A549 (cell line): ENCODE results near the gene DELE1.

Source experiments
- BHLHE40 ChIP-seq: IDR thresholded peaks from 2 replicates; pipeline ENCODE4 v1.6.1; 2012; ENCODE audit warnings: low read depth, low read length, inconsistent platforms
- ESRRA ChIP-seq: fragments of 150-350 bp; IDR thresholded peaks from 2 replicates; pipeline ENCODE4 v1.6.1; 2014; ENCODE audit warnings: mild to moderate bottlenecking, low read length, borderline replicate concordance
- POLR2A ChIP-seq: IDR thresholded peaks from 2 replicates; pipeline ENCODE4 v1.6.1; 2012; ENCODE audit warnings: mild to moderate bottlenecking, low read length
- TF ChIP-seq, protein P1 (sequence below): IDR thresholded peaks from 2 replicates; pipeline ENCODE4 v1.6.1; 2012

DNA sequence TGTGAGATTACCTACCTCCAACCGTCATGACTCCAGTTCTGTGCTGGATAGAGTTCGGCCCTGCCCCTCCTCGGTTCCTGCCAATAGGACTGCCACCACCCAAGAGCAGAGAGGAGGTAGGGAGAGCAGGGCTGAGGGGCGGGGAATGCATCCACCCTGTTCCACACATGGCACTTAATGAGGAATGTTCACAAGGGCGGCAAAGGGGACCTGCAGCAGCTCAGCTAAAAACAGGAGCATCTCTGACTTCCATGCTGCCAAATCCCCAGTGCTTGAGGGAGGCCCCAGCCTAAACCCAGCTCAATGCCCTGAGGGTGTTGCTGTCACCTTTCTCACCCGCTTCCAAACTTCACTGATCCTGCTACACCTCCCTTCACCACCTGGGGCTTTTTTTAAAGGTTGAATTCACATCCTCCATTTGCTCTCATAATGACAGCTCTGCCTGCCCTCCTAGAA lies 7.8 kb upstream of the DELE1 start:
- TF ChIP-seq, protein P1, sequence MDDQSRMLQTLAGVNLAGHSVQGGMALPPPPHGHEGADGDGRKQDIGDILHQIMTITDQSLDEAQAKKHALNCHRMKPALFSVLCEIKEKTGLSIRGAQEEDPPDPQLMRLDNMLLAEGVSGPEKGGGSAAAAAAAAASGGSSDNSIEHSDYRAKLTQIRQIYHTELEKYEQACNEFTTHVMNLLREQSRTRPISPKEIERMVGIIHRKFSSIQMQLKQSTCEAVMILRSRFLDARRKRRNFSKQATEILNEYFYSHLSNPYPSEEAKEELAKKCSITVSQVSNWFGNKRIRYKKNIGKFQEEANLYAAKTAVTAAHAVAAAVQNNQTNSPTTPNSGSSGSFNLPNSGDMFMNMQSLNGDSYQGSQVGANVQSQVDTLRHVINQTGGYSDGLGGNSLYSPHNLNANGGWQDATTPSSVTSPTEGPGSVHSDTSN: no peak
- no peak for TF ChIP-seq BHLHE40
- no peak for TF ChIP-seq ESRRA
- no peak for TF ChIP-seq POLR2A
